ENCODE data around the gene C17orf100.

Gene C17orf100

GRCh38 chr17:6651354-6651918, at the start of gene C17orf100, which contains the start of gene MED31:
C17orf100 (plus strand) TSS chr17:6651762; CDS start chr17:6651914, 152 bp downstream.
MED31 (minus strand) TSS chr17:6651605; CDS start chr17:6651528, 77 bp downstream.
- DNase-seq = peak; percentile 93

GRCh38 chr17:6602141-6602540, 49.4 kb upstream of the C17orf100 start:
- no peak for DNase-seq

- DNase-seq = peak; percentile 49
Observed at GRCh38 chr17:6603744-6604325, 47.7 kb upstream of the C17orf100 start.

- no peak for DNase-seq
Observed at GRCh38 chr17:6605142-6605541, 46.4 kb upstream of the C17orf100 start.

- no peak for DNase-seq
Observed at GRCh38 chr17:6608321-6608720, 43.2 kb upstream of the C17orf100 start.

GRCh38 chr17:6610011-6610410, 41.6 kb upstream of the C17orf100 start:
- DNase-seq = no peak

- no peak for DNase-seq
Observed at GRCh38 chr17:6611231-6611630, 40.3 kb upstream of the C17orf100 start.

- DNase-seq = no peak
Observed at GRCh38 chr17:6623941-6624340, 27.6 kb upstream of the C17orf100 start.

GRCh38 chr17:6626616-6627015, 24.9 kb upstream of the C17orf100 start:
- no peak for DNase-seq

- no peak for DNase-seq
Observed at GRCh38 chr17:6627019-6627418, 24.5 kb upstream of the C17orf100 start.

GRCh38 chr17:6630390-6630789, 21.2 kb upstream of the C17orf100 start:
- DNase-seq = no peak

GRCh38 chr17:6632530-6632929, 19.0 kb upstream of the C17orf100 start:
- DNase-seq = no peak

- DNase-seq = no peak
Observed at GRCh38 chr17:6633263-6633662, 18.3 kb upstream of the C17orf100 start.

GRCh38 chr17:6636105-6636504, 15.5 kb upstream of the C17orf100 start:
- DNase-seq = no peak

- no peak for DNase-seq
Observed at GRCh38 chr17:6636616-6637457, 14.7 kb upstream of the C17orf100 start.

- no peak for DNase-seq
Observed at GRCh38 chr17:6637458-6637840, 14.1 kb upstream of the C17orf100 start.

GRCh38 chr17:6638046-6638908, 13.3 kb upstream of the C17orf100 start:
- no peak for DNase-seq

- no peak for DNase-seq
Observed at GRCh38 chr17:6639014-6639585, 12.5 kb upstream of the C17orf100 start.

GRCh38 chr17:6639586-6640535, 11.7 kb upstream of the C17orf100 start:
- DNase-seq = no peak

- peak; percentile 95 for DNase-seq
Observed at GRCh38 chr17:6640536-6641246, 10.9 kb upstream of the C17orf100 start, which contains the start of the genes KIAA0753 and TXNDC17. KIAA0753 (minus strand) TSS chr17:6640711; CDS start chr17:6635103, 5,608 bp downstream. TXNDC17 (plus strand) TSS chr17:6641060; CDS start chr17:6641083, 23 bp downstream.
